ENCODE results near the gene BTF3.

The BTF3 gene

DNA sequence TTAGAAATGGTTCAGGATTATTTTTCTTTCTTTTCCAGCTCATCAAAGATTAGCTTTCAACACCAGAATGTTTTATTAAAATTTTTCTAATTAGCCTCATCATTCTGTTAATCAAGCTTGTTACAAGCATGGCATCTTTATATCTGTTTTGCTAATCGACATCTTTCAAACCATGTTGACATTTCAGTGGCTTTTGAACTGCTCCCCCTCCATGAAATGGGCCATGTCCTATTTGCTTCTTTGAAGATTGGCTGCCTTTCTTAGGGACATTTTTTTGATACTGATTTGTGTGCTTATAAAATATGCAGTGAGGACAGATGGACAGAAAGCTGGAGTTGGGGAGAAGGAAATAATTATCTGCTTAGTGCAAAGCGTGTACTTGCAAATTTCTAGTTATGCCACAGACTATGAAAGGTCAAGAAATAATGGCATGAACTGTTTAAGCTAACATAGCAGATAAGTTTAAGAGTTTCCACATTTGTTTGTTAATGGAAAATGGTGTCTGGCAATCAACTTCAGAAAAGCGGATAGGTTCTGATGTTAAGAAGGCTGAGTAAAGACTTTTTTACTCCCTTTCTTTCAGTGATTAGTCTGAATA lies 27.5 kb downstream of the BTF3 start:
- no peak for DNase-seq (ENCODE audit: low spot score)

DNA sequence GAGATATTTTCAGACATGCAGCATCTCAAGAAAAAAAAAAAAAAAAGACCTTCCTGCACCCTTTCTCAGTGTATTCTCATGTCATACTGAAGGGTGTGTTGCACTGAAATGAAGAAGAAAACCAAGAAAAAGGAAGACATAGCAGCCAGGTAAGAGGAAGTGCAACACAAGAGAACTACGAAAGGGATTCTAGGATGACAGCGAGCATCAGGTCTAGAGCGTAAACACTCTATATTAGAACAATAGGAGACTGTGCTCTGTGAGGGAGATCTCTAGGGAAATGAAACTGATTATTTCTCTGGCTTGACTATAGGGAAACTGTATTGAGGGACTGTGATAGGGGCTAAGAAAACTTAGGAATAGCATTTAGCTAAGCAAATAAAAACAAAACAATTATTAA lies 30.0 kb downstream of the BTF3 start:
- no peak for DNase-seq (ENCODE audit: low spot score)

DNA sequence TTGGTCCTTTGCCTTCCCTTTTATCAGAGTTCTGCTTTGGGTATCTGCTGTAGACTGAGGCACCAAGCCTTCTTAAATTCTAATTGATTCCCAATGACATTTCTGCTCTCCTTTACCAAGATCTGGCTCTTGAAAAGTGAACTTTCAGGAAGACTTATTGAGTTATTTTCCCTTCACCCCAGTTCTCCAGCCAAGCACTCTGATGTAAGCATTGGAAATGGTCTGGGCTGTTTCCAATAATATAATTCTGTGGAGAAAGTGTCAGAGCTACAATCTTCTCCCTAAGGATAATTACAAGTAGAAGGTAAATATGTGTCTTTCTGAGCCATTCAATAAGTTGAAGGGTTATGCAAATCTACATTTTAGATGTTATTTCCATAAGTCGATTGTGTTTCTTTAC lies 30.8 kb downstream of the BTF3 start:
- DNase-seq (ENCODE audit: low spot score), result no peak

DNA sequence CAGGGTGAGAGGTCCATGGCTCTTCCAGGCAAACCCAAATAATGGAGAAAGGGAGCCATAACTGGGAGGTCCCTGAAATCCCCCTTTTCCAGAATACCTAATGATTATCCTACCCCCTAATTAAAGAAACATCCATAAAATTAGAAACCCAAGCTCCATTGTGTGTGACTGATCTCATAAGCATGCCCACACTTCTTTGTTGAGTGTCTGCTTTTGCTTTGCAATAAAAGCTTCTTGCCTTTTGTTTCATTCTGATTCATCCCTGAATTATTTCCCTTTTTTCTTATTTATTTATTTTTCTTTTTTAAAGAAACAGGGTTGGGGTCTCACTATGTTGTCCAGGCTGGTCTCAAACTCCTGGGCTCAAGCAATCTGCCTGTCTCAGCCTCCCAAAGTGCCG lies 33.1 kb downstream of the BTF3 start:
- DNase-seq (ENCODE audit: low spot score), result no peak

DNA sequence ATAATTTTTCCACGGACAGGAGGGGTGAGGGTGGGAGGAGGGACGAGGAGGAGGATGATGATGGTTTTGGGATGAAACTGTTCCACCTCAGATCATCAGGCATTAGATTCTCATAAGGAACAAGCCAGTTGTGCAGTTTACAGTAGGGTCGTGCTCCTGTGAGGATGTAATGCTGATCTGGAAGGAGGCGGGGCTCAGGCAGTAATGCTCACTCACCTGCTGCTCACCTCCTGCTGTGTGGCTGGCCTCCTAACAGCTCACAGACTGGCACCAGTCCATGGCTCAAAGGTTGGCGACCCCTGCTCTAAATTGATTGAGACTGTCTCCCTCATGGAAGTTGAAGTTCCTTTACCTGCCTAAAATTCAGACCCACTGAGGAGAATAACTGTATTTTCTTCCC lies 34.0 kb downstream of the BTF3 start:
- DNase-seq (ENCODE audit: low spot score), result no peak

DNA sequence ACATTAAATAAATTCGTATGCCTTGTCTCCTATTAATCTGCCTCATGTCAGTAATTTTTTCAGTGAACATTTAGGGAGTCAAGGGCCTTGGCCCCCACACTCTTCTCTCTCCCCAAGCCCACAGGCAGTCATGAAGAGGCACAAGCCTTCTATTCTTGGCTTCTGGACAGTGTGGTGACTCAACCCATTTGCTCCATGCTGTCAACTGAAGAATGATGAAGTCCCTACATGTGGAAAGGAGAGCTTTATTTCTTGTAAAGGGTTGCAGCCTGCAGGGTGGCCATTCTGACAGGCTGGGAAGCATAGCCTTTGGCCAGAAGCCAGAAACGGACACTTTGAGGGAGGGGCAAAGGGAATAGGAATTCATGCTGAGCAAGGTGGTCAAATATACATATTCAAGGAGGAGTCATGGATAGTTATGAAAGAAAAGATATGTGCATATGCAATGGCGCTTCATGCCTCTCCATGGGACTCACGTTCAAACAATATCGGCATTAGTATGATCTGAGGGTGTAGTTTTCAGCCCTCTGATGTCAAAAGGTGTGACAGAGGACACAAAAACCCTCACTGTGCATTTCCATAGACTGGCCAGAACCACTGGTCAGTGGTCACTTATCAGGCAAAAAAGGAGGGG lies 35.9 kb downstream of the BTF3 start:
- DNase-seq (ENCODE audit: low spot score), result no peak

DNA sequence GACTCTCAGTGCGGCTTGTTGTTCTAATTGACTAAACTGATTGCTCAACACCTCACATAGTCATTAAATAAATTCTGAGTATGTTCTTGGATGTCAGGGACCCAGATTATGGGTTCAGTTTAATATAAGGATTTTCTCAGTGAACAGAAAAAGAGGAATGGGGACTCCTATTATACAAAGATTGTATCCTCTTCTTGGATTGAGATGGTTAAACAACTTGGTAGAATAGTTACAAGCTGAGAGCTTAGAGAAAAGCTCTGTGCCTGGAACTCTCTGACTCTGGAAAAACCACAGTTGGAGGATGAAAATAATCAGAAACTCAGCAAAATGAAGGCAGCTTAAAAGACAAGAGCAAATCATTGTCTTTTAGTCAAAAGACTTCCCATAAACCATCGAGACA lies 36.7 kb downstream of the BTF3 start:
- no peak for DNase-seq (ENCODE audit: low spot score)

DNA sequence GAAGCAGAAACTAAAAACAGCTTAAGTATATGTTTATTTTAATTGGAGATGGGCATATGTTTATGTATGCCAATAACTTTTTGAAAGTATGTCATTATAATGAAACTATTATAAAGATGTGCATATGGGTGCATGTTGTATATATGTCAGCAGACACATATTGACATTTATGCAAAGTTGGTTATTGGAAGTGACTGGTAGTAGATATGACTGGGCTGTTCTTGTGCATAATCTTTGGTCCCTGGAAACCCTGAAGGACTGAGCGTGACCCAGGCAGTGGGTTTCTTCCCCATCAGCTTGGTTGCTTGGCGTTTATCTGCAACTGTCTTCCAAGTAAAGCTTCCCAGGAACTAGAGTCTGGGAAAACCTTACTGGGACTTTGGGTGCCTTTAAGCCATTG lies 41.5 kb downstream of the BTF3 start:
- no peak for DNase-seq (ENCODE audit: low spot score)

DNA sequence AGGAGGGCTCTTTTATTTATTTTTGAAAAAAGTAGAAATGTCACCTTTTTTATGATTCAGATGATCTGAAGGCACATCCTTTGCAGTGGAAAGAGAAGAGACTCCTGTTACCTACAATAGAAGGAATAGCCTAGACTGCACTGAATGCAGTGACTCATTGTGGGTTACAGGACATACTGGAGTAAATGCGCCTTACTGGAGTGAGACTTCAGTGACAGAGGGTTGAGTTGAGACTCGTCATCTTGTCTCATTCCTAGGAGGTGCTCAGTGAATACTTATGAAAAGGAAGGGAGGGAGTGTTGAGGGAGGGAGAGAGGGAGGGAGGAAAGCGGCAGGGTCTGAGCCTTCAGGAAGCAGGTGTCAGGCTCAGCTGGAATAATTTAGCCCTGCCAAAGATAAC lies 42.0 kb downstream of the BTF3 start:
- DNase-seq (ENCODE audit: low spot score), result no peak

DNA sequence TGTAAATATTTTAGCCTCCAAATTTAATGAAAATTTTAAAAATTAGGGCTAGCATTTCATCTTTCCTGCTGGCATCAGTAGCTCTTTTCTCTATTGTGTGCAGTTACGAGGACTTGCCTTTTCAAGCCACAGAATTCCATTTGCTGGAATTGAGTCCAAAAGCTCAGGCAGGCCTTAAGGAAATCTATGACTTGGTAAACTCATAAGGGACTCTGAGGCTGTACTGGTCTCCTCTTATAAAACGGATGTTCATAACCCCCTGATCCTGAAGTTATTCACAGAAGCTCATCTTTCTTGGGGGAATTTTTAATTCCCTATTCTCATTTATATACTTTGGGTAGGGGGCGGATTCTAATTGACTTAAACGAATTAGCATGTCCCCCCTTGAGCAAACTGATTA lies 43.8 kb downstream of the BTF3 start:
- DNase-seq (ENCODE audit: low spot score), result no peak

DNA sequence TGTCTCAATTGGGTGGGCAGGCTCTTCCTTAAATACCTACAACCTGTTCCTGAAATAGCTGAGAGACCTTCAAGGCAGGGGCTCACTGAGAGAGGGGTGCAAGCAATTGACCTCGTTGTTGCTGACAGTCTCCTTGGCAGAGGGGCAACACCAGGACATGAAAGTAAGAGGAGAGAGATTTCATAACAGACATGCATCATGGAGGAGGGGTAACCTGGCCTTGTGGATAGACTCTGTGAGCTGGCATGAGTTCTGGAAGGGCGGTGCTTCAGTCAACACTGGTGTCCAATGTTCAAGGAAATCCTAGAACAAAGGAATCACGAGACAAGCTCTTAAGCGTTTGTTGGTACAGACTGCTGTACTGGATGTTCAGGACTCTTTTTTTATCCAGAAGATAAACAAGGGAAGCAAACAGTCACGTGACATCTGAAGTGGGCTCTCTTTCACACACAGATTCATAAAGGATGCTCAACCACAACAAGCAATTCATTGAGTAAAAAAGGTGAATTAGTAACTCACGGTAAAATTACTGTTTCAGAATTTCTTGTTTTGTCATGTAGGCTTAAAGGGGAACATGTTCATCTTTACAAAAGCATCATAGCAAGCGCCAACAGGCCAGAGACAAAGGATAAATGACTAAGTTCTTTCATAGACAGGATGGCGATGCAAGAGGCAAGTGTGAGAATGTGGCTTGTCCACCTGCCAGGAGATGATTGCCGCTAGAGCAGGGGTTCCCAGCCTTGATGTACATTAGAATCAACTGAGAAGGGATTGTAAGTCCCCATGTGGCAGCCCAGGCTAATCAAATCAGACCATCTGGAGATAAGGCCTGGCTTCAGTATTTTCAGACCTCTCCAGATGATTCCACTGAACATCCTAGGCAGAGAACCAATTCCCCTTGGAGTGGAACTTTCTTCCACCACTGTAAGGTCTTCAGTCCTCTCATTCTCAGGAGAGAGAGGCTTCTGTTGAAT lies 46.5 kb downstream of the BTF3 start:
- DNase-seq (ENCODE audit: low spot score), result no peak

DNA sequence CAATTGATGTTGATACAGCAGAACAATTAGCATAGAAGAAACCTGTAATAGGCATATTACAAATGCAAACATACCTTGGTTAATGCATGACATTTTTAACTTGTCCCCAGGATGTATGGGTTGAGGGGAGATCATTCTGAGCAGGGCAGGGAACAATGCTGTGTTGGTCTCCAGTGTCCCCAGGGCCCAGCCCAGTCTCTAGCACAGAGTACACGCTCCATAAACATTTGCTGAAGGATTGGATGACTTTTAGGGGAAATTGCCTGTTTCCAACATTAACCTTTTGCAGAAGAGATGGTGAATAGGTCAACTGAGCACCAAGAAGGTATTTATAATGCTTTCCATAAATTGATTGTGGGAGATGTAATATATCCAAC lies 47.1 kb downstream of the BTF3 start:
- no peak for DNase-seq (ENCODE audit: low spot score)

DNA sequence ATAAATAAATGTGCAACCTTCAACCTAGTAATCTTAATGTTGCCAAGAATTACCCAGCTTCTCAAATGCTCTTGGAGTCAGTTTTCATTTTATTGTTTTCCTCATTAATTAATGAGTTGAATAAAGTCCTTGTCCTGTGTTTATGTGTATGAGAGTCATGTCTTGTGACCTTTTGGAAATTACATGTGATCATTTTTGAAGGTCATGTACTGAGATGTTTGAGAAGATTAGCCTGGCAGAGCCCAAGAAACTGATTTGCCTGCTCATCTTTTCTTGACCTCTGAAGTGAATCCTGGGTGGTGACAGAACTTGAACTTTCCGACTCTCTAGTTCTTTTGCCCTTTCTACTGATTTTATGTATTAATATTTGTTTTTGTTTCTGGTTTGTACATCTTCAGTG lies 51.8 kb downstream of the BTF3 start:
- DNase-seq (ENCODE audit: low spot score), result no peak

DNA sequence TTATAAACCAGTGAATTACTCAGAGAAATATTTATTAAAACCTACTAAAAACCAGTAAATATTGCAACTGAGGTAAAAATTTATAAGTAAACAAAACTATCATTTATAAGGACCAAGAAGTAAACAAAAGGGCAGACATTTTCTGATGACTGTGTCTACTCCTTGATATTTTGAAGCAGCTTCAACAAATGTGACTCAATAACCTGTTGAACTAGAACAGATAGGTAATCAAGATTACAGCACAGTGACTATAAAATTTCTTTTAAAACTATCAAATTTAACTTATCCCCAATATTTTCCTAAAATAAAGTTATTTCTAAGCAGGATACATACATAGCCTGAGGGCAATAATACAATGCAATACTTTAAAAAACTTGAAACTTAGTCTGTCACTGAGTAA lies 54.4 kb downstream of the BTF3 start:
- no peak for DNase-seq (ENCODE audit: low spot score)
